ENCODE data around the gene SMPX.

GRCh38 chrX:21657318-21658151 lies 100.4 kb downstream of the SMPX start:
- TF ChIP-seq CTCF (conservative IDR thresholded peaks at IDR 0.05; ENCODE audit: low read length) (no peak), EZH2phosphoT487 (IDR thresholded peaks at IDR 0.05; ENCODE audit: borderline replicate concordance, low read depth, low read length) (no peak)
